WTC11 (cell line): ENCODE data around the gene POLR3G. TPM values are rescaled to one million over a fixed set of nuclear protein-coding genes. Genes with fewer than 3 reads are reported as not detected.
A peak's percentile ranks its signal among the peaks of the same experiment; 100 is the strongest.

Experiments
- ARID4B ChIP-seq: sonication (generic); formaldehyde crosslinking; IDR thresholded peaks from 2 replicates; pipeline ENCODE4 v1.8.0; 2023; ENCODE audit warnings: missing genetic modification reagents, mild to moderate bottlenecking, borderline replicate concordance
- CBFB ChIP-seq: sonication (generic); formaldehyde crosslinking; IDR thresholded peaks from 2 replicates; pipeline ENCODE4 v1.8.1; 2022; ENCODE audit warnings: mild to moderate bottlenecking, low read depth, missing genetic modification reagents
- CREB1 ChIP-seq: sonication (generic); formaldehyde crosslinking; IDR thresholded peaks from 2 replicates; pipeline ENCODE4 v1.8.0; 2023; ENCODE audit warnings: mild to moderate bottlenecking, missing genetic modification reagents
- MYBL2 ChIP-seq: sonication (generic); formaldehyde crosslinking; IDR thresholded peaks from 2 replicates; pipeline ENCODE4 v1.8.1; 2023; ENCODE audit warnings: mild to moderate bottlenecking, moderate library complexity, missing genetic modification reagents
- NR3C1 ChIP-seq: sonication (generic); formaldehyde crosslinking; conservative IDR thresholded peaks from 2 replicates; pipeline ENCODE4 v1.8.1; 2023; ENCODE audit warnings: low read depth, mild to moderate bottlenecking, missing genetic modification reagents
- OVOL2 ChIP-seq: fragments of 250-450 bp; sonication (Bioruptor Pico); IDR thresholded peaks from 2 replicates; pipeline ENCODE4 v1.9.0; 2021; ENCODE audit warnings: mild to moderate bottlenecking, borderline replicate concordance
- RELA ChIP-seq: sonication (generic); formaldehyde crosslinking; IDR thresholded peaks from 2 replicates; pipeline ENCODE4 v1.8.1; 2022; ENCODE audit warnings: missing genetic modification reagents, mild to moderate bottlenecking, borderline replicate concordance
- SMAD4 ChIP-seq: sonication (generic); formaldehyde crosslinking; IDR thresholded peaks from 2 replicates; pipeline ENCODE4 v1.8.0; 2022; ENCODE audit warnings: mild to moderate bottlenecking, missing genetic modification reagents
- SP1 ChIP-seq: sonication (generic); formaldehyde crosslinking; conservative IDR thresholded peaks from 2 replicates; pipeline ENCODE4 v1.8.1; 2022; ENCODE audit warnings: missing genetic modification reagents
- TP53 ChIP-seq: sonication (generic); formaldehyde crosslinking; IDR thresholded peaks from 2 replicates; pipeline ENCODE4 v1.8.1; 2023; ENCODE audit warnings: mild to moderate bottlenecking, missing genetic modification reagents
- ZBTB21 ChIP-seq: sonication (generic); formaldehyde crosslinking; IDR thresholded peaks from 2 replicates; pipeline ENCODE4 v1.8.1; 2023; ENCODE audit warnings: mild to moderate bottlenecking, missing genetic modification reagents, borderline replicate concordance
- ZBTB43 ChIP-seq: sonication (generic); formaldehyde crosslinking; IDR thresholded peaks from 2 replicates; pipeline ENCODE4 v1.8.1; 2023; ENCODE audit warnings: mild to moderate bottlenecking, missing genetic modification reagents
- ZNF121 ChIP-seq: sonication (generic); formaldehyde crosslinking; IDR thresholded peaks from 2 replicates; pipeline ENCODE4 v1.8.0; 2023; ENCODE audit warnings: missing genetic modification reagents
- ZNF232 ChIP-seq: sonication (generic); formaldehyde crosslinking; IDR thresholded peaks from 2 replicates; pipeline ENCODE4 v1.8.0; 2022; ENCODE audit warnings: mild to moderate bottlenecking, missing genetic modification reagents
- ZNF423 ChIP-seq: fragments of 250-450 bp; sonication (Bioruptor Pico); IDR thresholded peaks from 2 replicates; pipeline ENCODE4 v2.1.2; 2022; ENCODE audit warnings: mild to moderate bottlenecking, moderate library complexity
- ZNF425 ChIP-seq: fragments of 250-450 bp; sonication (Bioruptor Pico); conservative IDR thresholded peaks from 2 replicates; pipeline ENCODE4 v1.9.0; 2021; ENCODE audit warnings: mild to moderate bottlenecking
- total RNA-seq: library from RNA; stranded (reverse); gene quantifications from 3 replicates; pipeline ENCODE4 v1.2.3, GENCODE V29; 2021
- TF ChIP-seq, protein P1 (sequence below): sonication (generic); formaldehyde crosslinking; IDR thresholded peaks from 2 replicates; pipeline ENCODE4 v1.8.0; 2023; ENCODE audit warnings: missing genetic modification reagents
- TF ChIP-seq, protein P2 (sequence below): sonication (generic); formaldehyde crosslinking; IDR thresholded peaks from 2 replicates; pipeline ENCODE4 v1.8.0; 2023; ENCODE audit warnings: mild to moderate bottlenecking, missing genetic modification reagents
- TF ChIP-seq, protein P3 (sequence below): sonication (generic); formaldehyde crosslinking; conservative IDR thresholded peaks from 2 replicates; pipeline ENCODE4 v1.8.1; 2022; ENCODE audit warnings: mild to moderate bottlenecking, missing genetic modification reagents

The POLR3G gene
- total RNA-seq, 1 experiment from 2014 or later, result 95.4 TPM

DNA sequence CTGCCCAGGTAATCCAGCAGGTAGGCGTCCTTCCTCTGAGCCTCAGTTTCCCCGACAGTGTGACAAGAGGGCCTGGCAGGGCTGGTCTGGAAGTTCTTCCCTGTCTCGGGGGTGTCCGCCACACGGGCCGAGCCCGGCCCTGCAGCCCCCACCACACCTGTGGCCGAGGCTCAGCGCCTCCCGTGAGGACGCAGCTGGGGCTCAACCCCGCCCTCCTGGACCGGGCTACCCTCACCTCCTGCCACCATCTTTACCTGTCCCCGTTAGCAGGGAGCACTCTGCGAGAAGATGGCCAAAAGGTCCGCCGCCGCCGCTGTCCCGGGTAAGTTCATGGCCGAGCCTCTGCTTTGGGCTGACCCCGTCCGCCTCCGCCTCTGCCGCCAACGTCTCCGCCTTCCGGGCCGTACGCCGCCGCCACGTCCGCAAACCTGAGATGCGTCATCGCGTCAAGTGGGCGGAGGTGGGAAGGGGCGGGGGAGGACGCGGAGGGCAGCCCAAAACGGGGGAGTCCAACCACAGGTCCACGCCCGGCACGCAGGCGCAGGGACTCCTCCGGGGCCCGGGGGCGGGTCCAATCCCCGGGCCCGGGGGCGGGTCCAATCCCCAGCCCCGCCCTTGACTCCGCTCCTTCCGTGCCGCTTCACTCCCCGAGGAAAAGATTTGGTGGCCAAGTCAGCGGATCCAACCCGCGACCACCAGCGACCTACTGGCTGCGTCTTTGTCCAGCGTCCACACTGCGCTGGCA is 54.7 kb downstream of the POLR3G start, which contains the start of gene LYSMD3 (continued):
- TF ChIP-seq ZNF425 (CRISPR knock-in tag) (no peak), TP53 (CRISPR knock-in tag) (0 out of 2 replicates have a peak, but pooled peaks have one; percentile 62), ZBTB43 (CRISPR knock-in tag) (no peak), SP1 (CRISPR knock-in tag) (peak; percentile 95), ZBTB21 (CRISPR knock-in tag) (0 out of 2 replicates have a peak, but pooled peaks have one; percentile 18), SMAD4 (CRISPR knock-in tag) (no peak), CBFB (CRISPR knock-in tag) (0 out of 2 replicates have a peak, but pooled peaks have one; percentile 58), ZNF121 (CRISPR knock-in tag) (0 out of 2 replicates have a peak, but pooled peaks have one; percentile 7), OVOL2 (CRISPR knock-in tag) (no peak), NR3C1 (no peak), ZNF232 (CRISPR knock-in tag) (peak; percentile 74), CREB1 (CRISPR knock-in tag) (no peak), ZNF423 (CRISPR knock-in tag) (no peak), ARID4B (peak; percentile 71; the same call in 1 of the 2 replicates), RELA (CRISPR knock-in tag) (no peak), MYBL2 (CRISPR knock-in tag) (no peak)
- TF ChIP-seq, protein P1, sequence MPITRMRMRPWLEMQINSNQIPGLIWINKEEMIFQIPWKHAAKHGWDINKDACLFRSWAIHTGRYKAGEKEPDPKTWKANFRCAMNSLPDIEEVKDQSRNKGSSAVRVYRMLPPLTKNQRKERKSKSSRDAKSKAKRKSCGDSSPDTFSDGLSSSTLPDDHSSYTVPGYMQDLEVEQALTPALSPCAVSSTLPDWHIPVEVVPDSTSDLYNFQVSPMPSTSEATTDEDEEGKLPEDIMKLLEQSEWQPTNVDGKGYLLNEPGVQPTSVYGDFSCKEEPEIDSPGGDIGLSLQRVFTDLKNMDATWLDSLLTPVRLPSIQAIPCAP (CRISPR knock-in tag), result no peak
- TF ChIP-seq, protein P2, sequence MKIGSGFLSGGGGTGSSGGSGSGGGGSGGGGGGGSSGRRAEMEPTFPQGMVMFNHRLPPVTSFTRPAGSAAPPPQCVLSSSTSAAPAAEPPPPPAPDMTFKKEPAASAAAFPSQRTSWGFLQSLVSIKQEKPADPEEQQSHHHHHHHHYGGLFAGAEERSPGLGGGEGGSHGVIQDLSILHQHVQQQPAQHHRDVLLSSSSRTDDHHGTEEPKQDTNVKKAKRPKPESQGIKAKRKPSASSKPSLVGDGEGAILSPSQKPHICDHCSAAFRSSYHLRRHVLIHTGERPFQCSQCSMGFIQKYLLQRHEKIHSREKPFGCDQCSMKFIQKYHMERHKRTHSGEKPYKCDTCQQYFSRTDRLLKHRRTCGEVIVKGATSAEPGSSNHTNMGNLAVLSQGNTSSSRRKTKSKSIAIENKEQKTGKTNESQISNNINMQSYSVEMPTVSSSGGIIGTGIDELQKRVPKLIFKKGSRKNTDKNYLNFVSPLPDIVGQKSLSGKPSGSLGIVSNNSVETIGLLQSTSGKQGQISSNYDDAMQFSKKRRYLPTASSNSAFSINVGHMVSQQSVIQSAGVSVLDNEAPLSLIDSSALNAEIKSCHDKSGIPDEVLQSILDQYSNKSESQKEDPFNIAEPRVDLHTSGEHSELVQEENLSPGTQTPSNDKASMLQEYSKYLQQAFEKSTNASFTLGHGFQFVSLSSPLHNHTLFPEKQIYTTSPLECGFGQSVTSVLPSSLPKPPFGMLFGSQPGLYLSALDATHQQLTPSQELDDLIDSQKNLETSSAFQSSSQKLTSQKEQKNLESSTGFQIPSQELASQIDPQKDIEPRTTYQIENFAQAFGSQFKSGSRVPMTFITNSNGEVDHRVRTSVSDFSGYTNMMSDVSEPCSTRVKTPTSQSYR (CRISPR knock-in tag), result no peak
- TF ChIP-seq, protein P3, sequence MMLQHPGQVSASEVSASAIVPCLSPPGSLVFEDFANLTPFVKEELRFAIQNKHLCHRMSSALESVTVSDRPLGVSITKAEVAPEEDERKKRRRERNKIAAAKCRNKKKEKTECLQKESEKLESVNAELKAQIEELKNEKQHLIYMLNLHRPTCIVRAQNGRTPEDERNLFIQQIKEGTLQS (CRISPR knock-in tag), result no peak
